Lower lobe of right lung (tissue), 2 donors: ENCODE data around the gene RAB32. TPM values are rescaled to one million over a fixed set of nuclear protein-coding genes. Genes with fewer than 3 reads are reported as not detected.

Source experiments
- ATAC-seq, 2 donors: fragments of 200-7000 bp; cut with Tn5 transposase; one replicate each; pipeline ENCODE4 v1.9.1; 2020 to 2022; ENCODE audit warnings: mild to moderate bottlenecking in 2 of 2, moderate library complexity in 2 of 2
- DNase-seq: peaks from one replicate; pipeline ENCODE4 v3.0.0-alpha.2; 2020
- H3K27ac ChIP-seq: fragments of 200-600 bp; one replicate; pipeline ENCODE4 v1.8.0; 2022
- H3K27me3 ChIP-seq: fragments of 200-600 bp; one replicate; pipeline ENCODE4 v1.8.0; 2022; ENCODE audit warnings: low read depth
- H3K36me3 ChIP-seq: fragments of 200-600 bp; one replicate; pipeline ENCODE4 v1.8.0; 2022; ENCODE audit warnings: mild to moderate bottlenecking
- H3K4me1 ChIP-seq: fragments of 200-600 bp; one replicate; pipeline ENCODE4 v1.8.0; 2022
- H3K4me3 ChIP-seq: fragments of 200-600 bp; one replicate; pipeline ENCODE4 v1.8.0; 2022; ENCODE audit warnings: mild to moderate bottlenecking
- H3K9me3 ChIP-seq: fragments of 200-600 bp; one replicate; pipeline ENCODE4 v1.8.0; 2022
- intact Hi-C: fragments of 100-400 bp; cut with DNase I; formaldehyde crosslinking; loops from one replicate; pipeline ENCODE4 v1.11.0; 2022
- total RNA-seq: library from RNA; stranded (reverse); fragmentation: NEBNext Ultra II Directional; extraction: Animal tissue kit (Norgen Biotek cat#: 25700); gene quantifications from one replicate; pipeline ENCODE4 v1.2.1, GENCODE V29; 2021
- TF ChIP-seq, protein P1 (sequence below): fragments of 200-600 bp; IDR thresholded peaks from one replicate; pipeline ENCODE4 v1.8.0; 2022; ENCODE audit warnings: antibody characterized with exemption, mild to moderate bottlenecking
- donor health status: DM: no; HTN: yes; CAD: no; lungs with severe emphysema.

The RAB32 gene
- total RNA-seq, 1 donor from 2014 or later: 36.9 TPM

DNA sequence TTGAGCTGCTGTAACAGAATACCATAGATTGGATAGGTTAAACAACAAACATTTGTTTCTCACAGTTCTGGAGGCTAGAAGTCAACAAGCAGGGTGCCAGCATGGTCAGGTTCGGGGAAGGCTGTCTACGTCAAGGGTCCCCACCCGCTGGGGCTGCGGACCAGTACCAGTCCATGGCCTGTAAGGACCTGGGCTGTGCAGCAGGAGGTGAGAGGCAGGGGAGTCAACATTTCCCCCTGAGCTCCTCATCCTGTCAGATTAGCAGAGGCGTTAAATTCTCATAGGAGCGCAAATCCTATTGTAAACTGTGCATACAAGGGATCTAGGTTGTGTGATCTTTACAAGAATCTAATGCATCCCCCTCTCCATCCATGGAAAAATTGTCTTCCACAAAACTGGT lies 58.9 kb downstream of the RAB32 start:
- TF ChIP-seq, protein P1, sequence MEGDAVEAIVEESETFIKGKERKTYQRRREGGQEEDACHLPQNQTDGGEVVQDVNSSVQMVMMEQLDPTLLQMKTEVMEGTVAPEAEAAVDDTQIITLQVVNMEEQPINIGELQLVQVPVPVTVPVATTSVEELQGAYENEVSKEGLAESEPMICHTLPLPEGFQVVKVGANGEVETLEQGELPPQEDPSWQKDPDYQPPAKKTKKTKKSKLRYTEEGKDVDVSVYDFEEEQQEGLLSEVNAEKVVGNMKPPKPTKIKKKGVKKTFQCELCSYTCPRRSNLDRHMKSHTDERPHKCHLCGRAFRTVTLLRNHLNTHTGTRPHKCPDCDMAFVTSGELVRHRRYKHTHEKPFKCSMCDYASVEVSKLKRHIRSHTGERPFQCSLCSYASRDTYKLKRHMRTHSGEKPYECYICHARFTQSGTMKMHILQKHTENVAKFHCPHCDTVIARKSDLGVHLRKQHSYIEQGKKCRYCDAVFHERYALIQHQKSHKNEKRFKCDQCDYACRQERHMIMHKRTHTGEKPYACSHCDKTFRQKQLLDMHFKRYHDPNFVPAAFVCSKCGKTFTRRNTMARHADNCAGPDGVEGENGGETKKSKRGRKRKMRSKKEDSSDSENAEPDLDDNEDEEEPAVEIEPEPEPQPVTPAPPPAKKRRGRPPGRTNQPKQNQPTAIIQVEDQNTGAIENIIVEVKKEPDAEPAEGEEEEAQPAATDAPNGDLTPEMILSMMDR: no peak
- DNase-seq: no peak
- H3K27ac ChIP-seq: no peak overlapping the region
- H3K4me3 ChIP-seq: no peak overlapping the region
- H3K36me3 ChIP-seq: no peaks in the 10 kb centered on the region
- H3K4me1 ChIP-seq: peaks cover 9% of the 10 kb centered on the region
- no peak for ATAC-seq
- no peaks in the 10 kb centered on the region for H3K9me3 ChIP-seq
- intact Hi-C loops: no loop called here
- no peaks in the 10 kb centered on the region for H3K27me3 ChIP-seq

Other genes starting within 250 kb of the RAB32 start
- 6.2 TPM for gene ADGB, start 55.1 kb downstream of the RAB32 start, total RNA-seq